ACC112 (cell line): ENCODE results near the gene NOS3.
"Not testable (repeated sequence)": the region's sequence is repeated elsewhere in the genome, so short reads cannot be mapped to it uniquely, and the experiment has no call there.

ENCODE experiments used
- H2AFZ ChIP-seq: fragments of 200-600 bp; sonication (generic); one replicate; pipeline ENCODE4 v1.6.0; 2017; ENCODE audit warnings: antibody characterized with exemption, low read length; ENCODE audit not compliant: unreplicated experiment
- H3K27ac ChIP-seq: fragments of 200-600 bp; sonication (generic); 2 replicates; pipeline ENCODE4 v1.5.1; 2014; ENCODE audit warnings: low read depth, mild to moderate bottlenecking, antibody characterized with exemption, low read length, moderate library complexity
- H3K27me3 ChIP-seq: fragments of 200-600 bp; sonication (generic); 2 replicates; pipeline ENCODE4 v1.6.1; 2014; ENCODE audit warnings: mild to moderate bottlenecking, antibody characterized with exemption, low read length, moderate library complexity, mixed read lengths; ENCODE audit not compliant: insufficient read depth
- H3K36me3 ChIP-seq: fragments of 200-600 bp; sonication (generic); 2 replicates; pipeline ENCODE4 v1.6.1; 2016; ENCODE audit warnings: mild to moderate bottlenecking, antibody characterized with exemption, low read length, moderate library complexity, mixed read lengths; ENCODE audit not compliant: insufficient read depth
- H3K4me1 ChIP-seq: fragments of 200-600 bp; sonication (generic); one replicate; pipeline ENCODE4 v1.6.1; 2016; ENCODE audit warnings: low read length, mixed read lengths; ENCODE audit not compliant: insufficient read depth, unreplicated experiment, control insufficient read depth
- H3K4me3 ChIP-seq: fragments of 200-600 bp; sonication (generic); 2 replicates; pipeline ENCODE4 v1.5.1; 2014; ENCODE audit warnings: mild to moderate bottlenecking, low read depth, low read length
- H3K79me2 ChIP-seq: fragments of 200-600 bp; sonication (generic); one replicate; pipeline ENCODE4 v1.6.0; 2016; ENCODE audit warnings: low read length; ENCODE audit not compliant: control insufficient read depth, unreplicated experiment, insufficient read depth

Gene NOS3

DNA sequence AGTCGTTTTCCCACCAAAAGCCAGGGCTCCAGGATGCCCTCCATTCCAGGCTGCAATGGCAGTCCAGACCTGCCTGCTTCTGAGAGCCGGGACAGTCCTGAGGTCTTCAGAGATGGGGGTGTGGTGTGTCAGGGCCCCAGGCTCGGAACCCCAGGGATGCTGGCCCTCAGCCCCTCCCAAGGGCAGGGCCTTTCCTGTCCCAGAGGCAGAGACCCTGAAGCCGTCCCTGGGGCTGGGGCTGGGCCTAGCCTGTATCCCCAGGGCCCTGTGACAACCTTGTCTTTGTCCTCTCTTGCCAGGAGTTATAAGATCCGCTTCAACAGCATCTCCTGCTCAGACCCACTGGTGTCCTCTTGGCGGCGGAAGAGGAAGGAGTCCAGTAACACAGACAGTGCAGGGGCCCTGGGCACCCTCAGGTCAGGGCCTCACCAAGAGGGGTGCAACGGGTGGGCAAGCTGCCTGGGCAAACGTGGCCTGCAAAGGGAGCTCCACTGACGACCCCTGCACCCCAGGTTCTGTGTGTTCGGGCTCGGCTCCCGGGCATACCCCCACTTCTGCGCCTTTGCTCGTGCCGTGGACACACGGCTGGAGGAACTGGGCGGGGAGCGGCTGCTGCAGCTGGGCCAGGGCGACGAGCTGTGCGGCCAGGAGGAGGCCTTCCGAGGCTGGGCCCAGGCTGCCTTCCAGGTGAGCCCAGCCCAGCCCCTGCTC is 15.9 kb downstream of the NOS3 start:
- Histone ChIP-seq H3K4me1 (peaks cover 4% of the 10 kb centered on the region), H2AFZ (no peak overlapping the region), H3K79me2 (no peaks in the 10 kb centered on the region), H3K36me3 (no peaks in the 10 kb centered on the region), H3K27me3 (peaks cover 6% of the 10 kb centered on the region; the same call in 1 of the 2 replicates), H3K27ac (no peak overlapping the region), H3K4me3 (no peak overlapping the region)

DNA sequence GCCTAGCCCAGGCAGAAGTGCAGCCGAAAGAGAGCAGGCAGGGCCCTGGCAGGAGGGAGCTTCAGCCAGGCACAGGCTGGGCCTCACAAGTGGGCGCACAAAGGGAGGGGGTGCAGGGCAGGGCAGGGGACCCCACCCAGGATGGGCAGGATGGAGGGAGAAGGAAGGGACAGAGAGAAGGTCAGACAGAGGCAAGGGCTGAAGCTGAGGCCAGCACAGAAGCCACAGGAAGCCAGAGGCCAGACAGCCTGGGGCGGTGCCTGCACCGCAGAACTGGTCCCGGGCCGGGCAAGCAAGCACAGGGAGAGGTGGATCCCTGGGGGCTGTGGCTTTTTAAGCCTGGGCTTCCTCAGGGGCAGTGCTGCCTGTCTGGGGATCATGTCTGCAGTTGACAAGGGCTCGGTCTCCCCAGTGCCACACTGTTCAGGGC is 16.7 kb downstream of the NOS3 start:
- Histone ChIP-seq H2AFZ (no peak overlapping the region), H3K36me3 (no peaks in the 10 kb centered on the region), H3K79me2 (no peaks in the 10 kb centered on the region), H3K4me3 (no peak overlapping the region), H3K27me3 (peaks cover 6% of the 10 kb centered on the region; the same call in 1 of the 2 replicates), H3K4me1 (peaks cover 8% of the 10 kb centered on the region), H3K27ac (no peak overlapping the region)

DNA sequence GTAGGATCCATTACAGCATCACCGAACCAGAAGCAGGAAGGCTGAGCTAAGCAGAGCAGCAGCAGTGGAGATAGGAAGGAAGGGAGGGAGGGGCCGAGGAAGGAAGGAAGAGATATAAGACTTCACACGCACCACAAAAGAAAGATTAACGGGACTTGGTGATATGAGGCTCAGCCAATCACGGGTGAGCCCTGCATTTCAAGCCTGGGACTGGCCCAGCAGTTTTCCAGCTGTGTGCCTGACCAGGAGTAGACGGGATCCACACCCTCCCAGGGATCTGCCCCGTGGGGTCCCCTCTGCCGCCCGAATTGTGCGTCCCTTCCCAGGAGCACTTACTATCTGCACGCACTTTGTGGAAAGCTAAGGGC is 17.3 kb downstream of the NOS3 start:
- Histone ChIP-seq H3K79me2 (no peaks in the 10 kb centered on the region), H3K27ac (no peak overlapping the region), H3K4me3 (peak overlapping the region; percentile 51), H3K27me3 (peaks cover 6% of the 10 kb centered on the region; the same call in 1 of the 2 replicates), H3K36me3 (no peaks in the 10 kb centered on the region), H3K4me1 (peaks cover 11% of the 10 kb centered on the region), H2AFZ (no peak overlapping the region)

DNA sequence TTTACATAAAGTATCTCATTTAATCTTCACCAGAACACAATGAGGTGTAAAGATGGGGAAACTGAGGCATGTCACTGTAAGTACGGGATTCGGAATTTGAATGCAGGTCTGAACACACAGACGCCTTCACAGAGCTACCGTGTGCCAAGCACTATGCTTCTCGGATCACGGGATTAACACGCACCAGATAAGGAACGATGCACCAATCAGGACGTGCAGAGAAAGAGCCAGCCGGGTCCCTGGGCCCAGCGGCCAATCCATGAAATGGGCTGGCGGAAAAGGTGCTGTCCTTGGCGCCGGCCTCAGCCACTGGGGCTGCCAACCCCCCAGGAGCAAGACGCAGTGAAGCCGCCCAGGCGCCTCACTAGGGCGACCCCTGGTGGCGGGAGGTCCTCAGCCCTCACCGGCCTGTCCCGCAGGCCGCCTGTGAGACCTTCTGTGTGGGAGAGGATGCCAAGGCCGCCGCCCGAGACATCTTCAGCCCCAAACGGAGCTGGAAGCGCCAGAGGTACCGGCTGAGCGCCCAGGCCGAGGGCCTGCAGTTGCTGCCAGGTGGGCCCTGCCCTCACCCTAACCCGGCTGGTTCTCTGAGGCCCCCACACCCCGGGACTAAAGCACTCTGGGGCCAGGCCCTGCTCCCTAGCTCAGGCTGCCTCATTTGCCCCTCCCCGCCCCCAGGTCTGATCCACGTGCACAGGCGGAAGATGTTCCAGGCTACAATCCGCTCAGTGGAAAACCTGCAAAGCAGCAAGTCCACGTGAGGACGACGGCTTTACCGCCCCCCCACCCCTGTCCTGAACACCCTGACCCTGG is 17.9 kb downstream of the NOS3 start:
- H3K4me3 ChIP-seq, result peak overlapping the region; percentile 51
- no peak overlapping the region for H3K27ac ChIP-seq
- H3K27me3 ChIP-seq, result peaks cover 3% of the 10 kb centered on the region; the same call in 1 of the 2 replicates
- H2AFZ ChIP-seq, result peak overlapping the region; percentile 58
- H3K79me2 ChIP-seq, result no peaks in the 10 kb centered on the region
- H3K36me3 ChIP-seq, result no peaks in the 10 kb centered on the region
- peaks cover 11% of the 10 kb centered on the region for H3K4me1 ChIP-seq

DNA sequence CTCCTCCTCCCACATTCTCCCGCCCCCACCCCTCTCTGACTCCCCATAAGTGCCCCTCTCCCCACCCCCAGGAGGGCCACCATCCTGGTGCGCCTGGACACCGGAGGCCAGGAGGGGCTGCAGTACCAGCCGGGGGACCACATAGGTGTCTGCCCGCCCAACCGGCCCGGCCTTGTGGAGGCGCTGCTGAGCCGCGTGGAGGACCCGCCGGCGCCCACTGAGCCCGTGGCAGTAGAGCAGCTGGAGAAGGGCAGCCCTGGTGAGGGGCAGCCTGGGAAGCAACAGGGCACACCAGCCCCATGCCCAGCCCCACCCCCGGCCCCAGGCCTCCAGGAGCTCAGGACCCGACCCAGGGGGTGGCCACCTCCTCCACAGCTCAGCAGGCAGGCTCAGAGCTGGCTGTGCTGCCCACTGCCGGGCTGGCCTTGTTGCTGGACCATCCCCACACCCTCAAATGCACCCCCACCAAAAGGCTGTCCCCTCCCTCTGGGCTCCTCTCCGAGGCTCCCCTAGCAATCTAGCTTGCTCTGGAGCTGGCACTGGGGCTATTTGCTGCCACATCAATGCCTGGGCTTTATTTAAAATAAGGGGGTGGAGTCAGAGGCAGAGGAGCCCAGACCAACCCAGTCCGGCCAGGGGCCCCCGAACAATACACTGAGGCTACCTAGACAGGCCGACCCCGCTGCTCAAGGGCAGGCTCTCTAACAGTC is 18.7 kb downstream of the NOS3 start:
- Histone ChIP-seq H3K27ac (no peak overlapping the region), H2AFZ (no peak overlapping the region), H3K36me3 (no peaks in the 10 kb centered on the region), H3K4me3 (no peak overlapping the region), H3K27me3 (peaks cover 2% of the 10 kb centered on the region; the same call in 1 of the 2 replicates), H3K4me1 (peaks cover 11% of the 10 kb centered on the region), H3K79me2 (no peaks in the 10 kb centered on the region)

DNA sequence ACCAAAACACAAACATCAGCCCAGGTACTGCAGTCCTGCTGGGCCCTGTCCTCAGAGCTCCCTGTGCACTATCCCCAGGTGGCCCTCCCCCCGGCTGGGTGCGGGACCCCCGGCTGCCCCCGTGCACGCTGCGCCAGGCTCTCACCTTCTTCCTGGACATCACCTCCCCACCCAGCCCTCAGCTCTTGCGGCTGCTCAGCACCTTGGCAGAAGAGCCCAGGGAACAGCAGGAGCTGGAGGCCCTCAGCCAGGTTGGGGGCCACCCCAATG is 19.2 kb downstream of the NOS3 start:
- Histone ChIP-seq H3K27ac (no peak overlapping the region), H3K4me1 (peaks cover 11% of the 10 kb centered on the region), H3K36me3 (no peaks in the 10 kb centered on the region), H2AFZ (no peak overlapping the region), H3K79me2 (no peaks in the 10 kb centered on the region), H3K4me3 (no peak overlapping the region), H3K27me3 (peaks cover 2% of the 10 kb centered on the region; the same call in 1 of the 2 replicates)

DNA sequence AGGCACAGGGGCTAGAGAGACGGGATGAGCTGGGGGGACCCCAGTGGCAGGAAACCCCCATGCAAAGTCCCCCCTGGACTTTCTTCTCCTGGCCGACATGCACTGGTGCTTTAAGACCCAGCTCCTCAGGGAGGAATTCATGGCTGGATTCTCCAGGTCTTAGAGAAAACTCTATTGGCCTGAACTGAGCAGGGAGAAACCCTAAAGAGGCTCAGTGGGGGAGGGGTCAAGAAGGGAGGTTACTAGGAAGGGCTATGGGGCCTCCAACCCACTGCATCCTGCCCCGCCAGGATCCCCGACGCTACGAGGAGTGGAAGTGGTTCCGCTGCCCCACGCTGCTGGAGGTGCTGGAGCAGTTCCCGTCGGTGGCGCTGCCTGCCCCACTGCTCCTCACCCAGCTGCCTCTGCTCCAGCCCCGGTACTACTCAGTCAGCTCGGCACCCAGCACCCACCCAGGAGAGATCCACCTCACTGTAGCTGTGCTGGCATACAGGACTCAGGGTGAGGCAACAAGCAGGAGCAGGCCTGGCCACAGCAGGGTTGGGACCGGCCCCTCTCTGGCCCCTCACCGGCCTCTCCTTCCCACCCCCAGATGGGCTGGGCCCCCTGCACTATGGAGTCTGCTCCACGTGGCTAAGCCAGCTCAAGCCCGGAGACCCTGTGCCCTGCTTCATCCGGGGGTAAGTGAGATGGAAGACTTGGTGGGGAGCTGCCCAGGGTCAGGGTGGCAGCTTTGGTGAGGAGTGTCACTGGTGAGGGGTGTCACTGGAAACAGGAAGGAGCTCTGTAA is 19.7 kb downstream of the NOS3 start:
- H3K4me3 ChIP-seq, result no peak overlapping the region
- peak overlapping the region; percentile 23 for H2AFZ ChIP-seq

DNA sequence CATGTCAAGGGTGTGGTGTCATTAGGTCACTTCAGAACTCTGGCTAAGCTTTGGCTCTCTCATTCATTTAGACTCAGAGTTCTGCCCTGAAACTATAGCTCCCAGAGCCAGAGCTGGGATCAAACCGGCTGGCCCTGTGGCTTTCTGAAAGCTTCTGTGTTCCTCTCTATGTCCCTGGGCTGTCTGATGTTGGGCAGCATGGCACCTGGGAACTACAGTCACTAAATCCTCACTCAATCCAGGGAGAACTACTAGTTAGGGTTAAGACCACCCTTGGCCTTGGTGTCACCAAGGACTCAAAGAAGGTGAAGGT is 20.2 kb downstream of the NOS3 start:
- H3K27ac ChIP-seq, result no peak overlapping the region
- no peaks in the 10 kb centered on the region for H3K27me3 ChIP-seq
- H3K4me1 ChIP-seq, result peaks cover 11% of the 10 kb centered on the region
- H3K79me2 ChIP-seq, result no peaks in the 10 kb centered on the region
- H3K36me3 ChIP-seq, result no peaks in the 10 kb centered on the region
- no peak overlapping the region for H3K4me3 ChIP-seq
- H2AFZ ChIP-seq, result peak overlapping the region; percentile 23

More for the DNA sequence above, 19.7 kb downstream of the NOS3 start:
- H3K36me3 ChIP-seq, result no peaks in the 10 kb centered on the region
- no peaks in the 10 kb centered on the region for H3K79me2 ChIP-seq
- peaks cover 11% of the 10 kb centered on the region for H3K4me1 ChIP-seq
- no peak overlapping the region for H3K27ac ChIP-seq
- H3K27me3 ChIP-seq, result no peaks in the 10 kb centered on the region

DNA sequence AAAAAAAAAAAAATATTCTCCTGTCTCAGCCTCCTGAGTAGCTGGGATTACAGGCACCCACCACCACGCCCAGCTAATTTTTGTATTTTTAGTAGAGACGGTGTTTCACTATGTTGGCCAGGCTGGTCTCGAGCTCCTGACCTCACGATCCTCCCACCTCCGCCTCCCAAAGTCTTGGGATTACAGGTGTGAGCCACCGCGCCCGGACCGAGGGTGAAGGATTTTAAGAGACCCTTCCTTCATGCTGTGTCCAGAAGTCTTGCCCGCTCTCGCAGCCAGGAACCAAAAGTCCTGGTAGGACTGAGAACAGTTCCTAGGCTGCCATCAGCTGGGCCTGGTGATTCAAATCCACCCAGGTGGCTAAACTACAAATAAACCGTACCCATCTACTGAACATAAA is 20.8 kb downstream of the NOS3 start:
- H3K27me3 ChIP-seq, H3K36me3 ChIP-seq, H3K4me3 ChIP-seq, H3K79me2 ChIP-seq, H2AFZ ChIP-seq: not testable (repeated sequence)
- 0 out of 2 replicates have a peak overlapping the region, but pooled peaks have one; percentile 5 for H3K27ac ChIP-seq
- H3K4me1 ChIP-seq, result peaks cover 11% of the 10 kb centered on the region

DNA sequence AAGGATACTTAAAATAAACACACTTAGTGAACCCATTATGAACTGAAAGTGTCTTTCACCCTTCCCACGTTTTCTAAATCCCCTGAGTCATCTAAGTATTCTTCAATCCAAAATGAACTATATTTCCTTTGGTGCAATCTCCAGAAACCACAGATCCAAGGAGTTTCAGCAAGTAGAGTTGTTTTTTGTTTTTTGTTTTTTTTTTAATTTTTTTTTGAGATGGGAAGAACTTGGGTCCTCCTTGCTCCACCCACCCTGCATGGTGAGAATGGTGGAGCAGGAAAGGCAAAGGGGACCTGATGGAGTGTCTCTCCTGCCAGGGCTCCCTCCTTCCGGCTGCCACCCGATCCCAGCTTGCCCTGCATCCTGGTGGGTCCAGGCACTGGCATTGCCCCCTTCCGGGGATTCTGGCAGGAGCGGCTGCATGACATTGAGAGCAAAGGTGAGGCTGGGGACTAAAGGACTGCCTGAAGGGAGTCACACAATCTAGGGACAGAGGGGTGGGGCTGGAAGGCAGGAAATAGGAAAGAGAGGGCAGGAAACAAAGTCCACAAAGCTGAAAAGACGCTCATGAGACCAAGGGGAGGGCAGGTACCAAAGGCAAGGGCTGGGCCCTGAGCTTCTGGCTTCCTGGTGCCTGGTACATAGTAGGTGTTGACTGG is 21.3 kb downstream of the NOS3 start:
- Histone ChIP-seq H3K36me3 (no peaks in the 10 kb centered on the region), H3K4me3 (no peak overlapping the region), H2AFZ (no peak overlapping the region), H3K4me1 (peaks cover 11% of the 10 kb centered on the region), H3K27me3 (no peaks in the 10 kb centered on the region), H3K27ac (0 out of 2 replicates have a peak overlapping the region, but pooled peaks have one; percentile 5), H3K79me2 (no peaks in the 10 kb centered on the region)
